ENCODE results near the gene KCNN4.
A peak's percentile ranks its signal among the peaks of the same experiment; 100 is the strongest.

Gene KCNN4

GRCh38 chr19:43759515-43759914, 21.3 kb downstream of the KCNN4 start:
- Histone ChIP-seq H3K27ac (no peak overlapping the region), H3K4me3 (ENCODE audit: low read depth, low read length) (no peak overlapping the region), H2AFZ (no peak overlapping the region), H3K27me3 (ENCODE audit: control insufficient read depth, insufficient read depth, low read length) (no peaks in the 10 kb centered on the region), H3K4me2 (ENCODE audit: low read length) (no peak overlapping the region), H3K36me3 (ENCODE audit: control insufficient read depth, insufficient read depth, low read length) (no peaks in the 10 kb centered on the region), H3K4me1 (no peaks in the 10 kb centered on the region), H3K9me3 (ENCODE audit: control insufficient read depth, low read length) (no peaks in the 10 kb centered on the region), H3K9ac (no peak overlapping the region), H3K79me2 (no peaks in the 10 kb centered on the region)
- no peak for TF ChIP-seq CTCF (IDR thresholded peaks at IDR 0.05)

GRCh38 chr19:43755256-43755801, 25.4 kb downstream of the KCNN4 start:
- Histone ChIP-seq H3K36me3 (ENCODE audit: control insufficient read depth, insufficient read depth, low read length) (no peaks in the 10 kb centered on the region), H3K27ac (peak overlapping the region; percentile 89), H3K79me2 (no peaks in the 10 kb centered on the region), H3K9ac (no peak overlapping the region), H3K4me3 (ENCODE audit: low read depth, low read length) (peak overlapping the region; percentile 67), H3K9me3 (ENCODE audit: control insufficient read depth, low read length) (no peaks in the 10 kb centered on the region), H2AFZ (peak overlapping the region; percentile 71), H3K4me1 (no peaks in the 10 kb centered on the region), H3K27me3 (ENCODE audit: control insufficient read depth, insufficient read depth, low read length) (no peaks in the 10 kb centered on the region), H3K4me2 (ENCODE audit: low read length) (peak overlapping the region; percentile 84)
- no peak for TF ChIP-seq CTCF (IDR thresholded peaks at IDR 0.05)

- no peaks in the 10 kb centered on the region for H3K9me3 ChIP-seq (ENCODE audit: control insufficient read depth, low read length)
- peak within 1 kb of the TSS; percentile 3 for H3K9ac ChIP-seq
- H2AFZ ChIP-seq: peak within 1 kb of the TSS; percentile 71
- peak within 1 kb of the TSS; percentile 67 for H3K4me3 ChIP-seq (ENCODE audit: low read depth, low read length)
- H3K27me3 ChIP-seq (ENCODE audit: control insufficient read depth, insufficient read depth, low read length): no peaks in the 10 kb centered on the region
- no peaks in the 10 kb centered on the region for H3K4me1 ChIP-seq
- peak within 1 kb of the TSS; percentile 89 for H3K27ac ChIP-seq
- H3K36me3 ChIP-seq (ENCODE audit: control insufficient read depth, insufficient read depth, low read length): no peaks in the 10 kb centered on the region
- H3K79me2 ChIP-seq: no peaks in the 10 kb centered on the region
- TF ChIP-seq CTCF (IDR thresholded peaks at IDR 0.05): no peak
- peak within 1 kb of the TSS; percentile 84 for H3K4me2 ChIP-seq (ENCODE audit: low read length)
These were observed 26.1 kb downstream of the KCNN4 start, which contains the start of gene SMG9 for GRCh38 chr19:43754503-43755255. TSS of gene SMG9 (minus strand) at chr19:43754962. CDS start at chr19:43750741, 4,221 bp downstream.

- Histone ChIP-seq H3K9me3 (ENCODE audit: control insufficient read depth, low read length) (no peaks in the 10 kb centered on the region), H3K79me2 (no peaks in the 10 kb centered on the region), H3K4me2 (ENCODE audit: low read length) (peak overlapping the region; percentile 84), H3K36me3 (ENCODE audit: control insufficient read depth, insufficient read depth, low read length) (no peaks in the 10 kb centered on the region), H3K27ac (peak overlapping the region; percentile 89), H3K9ac (peak overlapping the region; percentile 3), H3K4me3 (ENCODE audit: low read depth, low read length) (peak overlapping the region; percentile 67), H3K27me3 (ENCODE audit: control insufficient read depth, insufficient read depth, low read length) (no peaks in the 10 kb centered on the region), H3K4me1 (no peaks in the 10 kb centered on the region), H2AFZ (peak overlapping the region; percentile 71)
- no peak for TF ChIP-seq CTCF (IDR thresholded peaks at IDR 0.05)
These were observed 26.6 kb downstream of the KCNN4 start for GRCh38 chr19:43754253-43754502.

Measured in parathyroid adenoma (tissue), 2 donors.